ENCODE results near the gene ERI3.

ERI3 gene

DNA sequence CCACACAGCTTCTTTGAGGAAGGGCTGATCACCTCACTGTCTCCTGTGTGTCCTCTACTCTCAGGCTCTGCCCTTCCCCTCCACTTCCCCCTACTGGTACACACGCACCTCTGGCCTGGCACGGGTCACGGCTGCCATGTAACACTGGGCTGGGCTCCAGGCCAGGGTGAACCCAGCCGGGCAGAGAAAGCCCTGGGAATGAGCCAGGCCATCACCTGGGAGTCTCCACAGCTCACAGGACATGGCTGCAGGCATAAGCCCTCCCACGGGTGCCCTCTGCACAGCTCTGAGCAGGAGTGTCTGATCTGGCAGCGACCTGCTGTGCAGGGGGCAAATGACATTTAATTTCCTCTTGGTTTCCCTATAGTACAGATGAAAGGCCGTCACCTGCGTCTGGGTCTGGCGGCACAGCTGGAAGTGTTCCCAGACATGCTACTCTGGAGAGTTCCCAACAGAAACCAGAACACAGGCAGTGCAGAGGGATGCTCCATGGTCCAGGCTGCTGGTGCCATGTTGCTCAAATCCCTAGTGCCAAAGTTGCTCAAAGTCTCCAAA is 61.2 kb downstream of the ERI3 start:
- no peak overlapping the region for H3K4me3 ChIP-seq (ENCODE audit: low read length)

DNA sequence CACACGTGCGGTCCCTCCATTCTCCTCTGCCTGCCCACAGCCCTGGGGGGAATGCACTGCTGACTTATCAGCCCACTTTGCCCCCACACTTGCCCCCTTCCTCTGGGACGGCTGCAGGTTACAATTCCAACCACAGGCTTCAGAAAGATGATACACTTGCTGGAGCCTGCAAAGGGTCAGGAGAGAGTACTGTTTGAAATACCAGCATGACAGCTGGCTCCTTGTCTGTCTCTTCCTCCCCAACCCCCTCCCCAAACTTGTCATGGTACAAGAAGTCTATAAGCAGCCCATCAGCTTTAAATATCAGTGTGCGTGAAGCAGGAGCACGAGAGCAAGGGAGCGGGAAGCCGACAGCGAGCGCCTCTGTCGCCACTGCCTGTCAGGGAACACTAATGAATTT is 62.4 kb downstream of the ERI3 start:
- H3K4me3 ChIP-seq (ENCODE audit: low read length): no peak overlapping the region
- DNase-seq (ENCODE audit: low read depth, low spot score): no peak

More for the DNA sequence above, 61.2 kb downstream of the ERI3 start:
- no peak for DNase-seq (ENCODE audit: low read depth, low spot score)

- no peak for DNase-seq (ENCODE audit: low read depth, low spot score)
- H3K4me3 ChIP-seq (ENCODE audit: low read length): no peak overlapping the region
Measured at GRCh38 chr1:44290250-44291094, 64.6 kb downstream of the ERI3 start.

DNA sequence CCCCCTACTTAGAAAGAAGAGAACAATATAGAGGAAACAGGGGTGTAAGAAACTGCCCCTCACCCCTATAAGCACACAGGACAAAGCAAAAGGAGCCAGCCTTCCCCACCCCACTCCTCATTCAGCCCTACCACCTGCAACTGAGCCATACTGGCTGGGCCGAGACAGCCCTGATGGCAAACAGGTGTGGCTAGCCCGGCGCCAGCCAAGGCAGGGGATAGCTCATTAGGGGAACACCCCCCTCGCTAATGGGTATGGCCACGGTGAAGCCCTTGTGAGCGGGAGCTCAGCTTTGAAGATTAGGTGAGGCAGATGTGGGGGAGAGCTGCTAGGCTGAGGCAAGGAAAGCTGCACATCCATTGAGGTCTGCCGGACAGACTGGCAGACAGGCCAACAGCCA is 65.5 kb downstream of the ERI3 start:
- no peak overlapping the region for H3K4me3 ChIP-seq (ENCODE audit: low read length)
- DNase-seq (ENCODE audit: low read depth, low spot score): no peak

GRCh38 chr1:44288883-44289282 is 66.2 kb downstream of the ERI3 start:
- no peak overlapping the region for H3K4me3 ChIP-seq (ENCODE audit: low read length)
- DNase-seq (ENCODE audit: low read depth, low spot score): no peak

DNA sequence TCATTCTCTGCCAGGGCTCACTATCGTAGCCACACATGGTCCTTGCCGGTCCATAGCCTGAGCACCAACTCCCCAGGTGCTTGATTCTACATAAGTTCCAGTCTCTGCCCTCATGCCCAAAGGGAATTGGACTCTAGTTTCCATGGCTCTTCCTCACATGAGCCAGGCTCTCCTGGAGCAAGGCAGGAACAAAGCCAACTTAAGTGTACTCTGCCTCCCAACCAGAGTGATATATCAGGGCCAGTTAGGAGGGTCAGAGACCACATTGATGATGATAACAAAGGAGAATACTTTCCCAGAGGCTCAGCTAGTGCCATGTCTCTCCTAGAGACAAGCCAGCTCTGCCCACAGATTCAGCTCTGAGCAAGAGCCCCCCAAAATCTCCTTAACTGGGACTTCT is 70.9 kb downstream of the ERI3 start:
- H3K4me3 ChIP-seq (ENCODE audit: low read length): no peak overlapping the region
- no peak for DNase-seq (ENCODE audit: low read depth, low spot score)

GRCh38 chr1:44283524-44284173 is 71.4 kb downstream of the ERI3 start:
- DNase-seq (ENCODE audit: low read depth, low spot score): no peak
- no peak overlapping the region for H3K4me3 ChIP-seq (ENCODE audit: low read length)

DNA sequence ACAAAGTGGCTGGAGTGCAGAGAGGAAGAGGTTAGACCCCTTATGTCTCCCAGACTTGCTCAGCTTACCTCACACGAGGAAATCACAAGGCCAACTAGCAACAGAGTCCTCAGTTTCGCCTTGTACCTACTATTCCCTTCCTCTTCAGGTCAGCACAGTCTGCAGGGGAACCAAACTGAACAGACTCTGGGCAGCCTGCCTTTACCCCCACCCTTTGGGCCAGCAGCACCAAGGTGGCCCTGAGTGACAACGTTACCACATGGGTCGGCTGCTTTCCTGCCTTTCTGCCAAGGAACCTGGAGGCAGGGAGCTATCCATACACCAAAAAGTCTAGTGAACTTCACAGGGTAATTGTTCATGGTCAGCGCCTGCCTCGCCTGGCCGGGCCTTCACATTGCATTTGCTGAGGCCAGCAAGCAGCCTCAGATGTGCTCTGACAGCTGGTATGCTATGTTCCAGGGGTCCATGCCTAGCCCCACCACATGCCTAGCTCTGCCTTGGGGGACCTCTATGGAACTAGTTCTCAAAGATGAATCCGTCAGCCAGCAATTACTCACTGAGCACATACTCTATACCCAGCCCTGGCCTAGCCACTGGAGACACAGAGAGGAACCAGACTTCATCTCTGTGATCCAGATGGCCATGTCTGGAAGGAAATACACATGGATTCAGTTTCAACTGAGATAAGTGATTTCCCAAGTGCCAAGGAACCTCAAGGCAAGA is 72.2 kb downstream of the ERI3 start:
- no peak for DNase-seq (ENCODE audit: low read depth, low spot score)
- no peak overlapping the region for H3K4me3 ChIP-seq (ENCODE audit: low read length)

DNA sequence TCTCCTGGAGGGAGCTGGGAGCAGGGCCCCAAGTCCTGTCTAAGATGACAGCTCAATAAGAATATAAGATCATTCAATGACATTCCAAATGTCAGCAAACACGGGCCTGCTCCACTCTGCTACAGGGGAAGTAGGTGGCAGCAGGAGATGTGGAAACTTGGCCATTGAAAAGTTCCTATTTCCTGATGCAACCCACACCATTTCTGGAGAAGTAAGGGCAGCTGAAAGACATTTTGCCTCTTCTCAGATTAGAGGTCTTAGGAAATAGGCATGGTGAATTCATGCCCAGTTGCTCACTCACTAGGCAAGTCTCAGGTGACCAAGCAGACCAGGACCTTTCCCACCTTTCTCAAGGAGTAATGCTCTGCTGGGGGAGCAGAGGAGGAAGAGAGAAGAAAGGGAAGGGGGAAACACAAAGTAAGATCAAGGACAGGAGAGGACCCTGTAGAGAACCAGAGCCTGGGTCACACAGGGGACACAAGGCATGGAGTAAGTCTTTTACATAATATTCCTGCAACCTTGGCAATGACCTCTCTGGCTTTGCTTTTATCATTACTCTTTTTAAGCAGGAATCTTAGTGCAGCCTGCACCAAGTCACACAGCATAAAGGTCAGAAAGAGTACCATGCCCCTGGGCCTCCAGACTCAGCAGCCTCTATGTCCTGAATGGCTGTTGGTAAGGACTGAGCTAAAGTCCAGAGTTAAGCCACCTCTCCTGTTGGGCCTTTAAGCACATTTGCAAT is 72.9 kb downstream of the ERI3 start:
- no peak for DNase-seq (ENCODE audit: low read depth, low spot score)

DNA sequence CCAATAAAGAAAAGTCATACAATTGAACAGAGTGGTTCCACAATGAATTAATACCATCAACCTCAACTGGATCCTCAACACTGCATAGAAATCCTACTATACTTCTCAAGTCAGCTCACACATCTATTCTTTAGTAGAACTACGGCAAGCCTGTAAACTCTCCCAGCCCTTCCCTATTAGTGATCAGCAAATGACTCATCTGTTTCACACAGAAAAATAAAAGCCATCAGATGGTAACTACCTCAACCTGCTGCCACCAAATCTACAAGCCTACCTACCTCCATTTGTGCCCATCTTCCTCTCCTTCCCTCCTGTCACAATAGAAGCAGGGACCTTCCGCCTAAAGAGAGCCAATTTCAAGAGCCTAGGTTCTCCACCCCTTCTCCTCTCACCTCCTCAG is 78.2 kb downstream of the ERI3 start:
- H3K4me3 ChIP-seq (ENCODE audit: low read length): no peak overlapping the region
- DNase-seq (ENCODE audit: low read depth, low spot score): no peak

More for the DNA sequence above, 72.9 kb downstream of the ERI3 start:
- H3K4me3 ChIP-seq (ENCODE audit: low read length): no peak overlapping the region

GRCh38 chr1:44275991-44276405 is 79.1 kb downstream of the ERI3 start:
- no peak overlapping the region for H3K4me3 ChIP-seq (ENCODE audit: low read length)
- DNase-seq (ENCODE audit: low read depth, low spot score): no peak

DNA sequence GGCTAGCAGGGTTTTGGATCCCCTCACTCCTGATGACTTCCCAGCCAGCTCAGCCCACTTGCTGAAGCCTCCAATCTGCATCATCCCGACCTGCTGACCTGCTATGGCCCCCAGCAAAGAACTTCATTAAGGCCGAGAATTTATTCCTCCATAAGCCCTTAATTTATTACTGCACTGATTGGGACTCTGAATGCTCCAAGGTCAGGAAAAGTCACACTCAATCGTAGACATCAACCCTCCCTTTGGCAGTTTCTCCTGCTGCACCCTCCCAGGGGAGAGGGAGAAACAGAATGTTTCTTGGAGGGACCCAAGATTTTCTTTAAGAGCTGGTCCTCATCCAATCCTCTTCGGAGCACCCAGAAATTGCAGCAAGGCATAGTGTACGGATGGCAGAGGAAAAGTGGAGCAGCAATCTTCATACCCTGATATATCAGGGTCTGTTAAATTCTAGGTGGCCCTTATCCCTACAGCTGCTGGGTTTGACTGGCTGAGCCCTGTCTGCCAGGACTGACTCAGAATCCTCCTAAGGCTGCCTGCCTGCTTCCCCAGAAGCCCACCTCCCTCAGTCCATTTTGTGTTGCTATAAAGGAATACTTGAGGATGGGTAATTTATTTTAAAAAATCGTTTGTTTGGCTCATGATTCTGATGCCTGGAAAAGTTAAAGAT is 79.6 kb downstream of the ERI3 start:
- no peak overlapping the region for H3K4me3 ChIP-seq (ENCODE audit: low read length)
- DNase-seq (ENCODE audit: low read depth, low spot score): no peak

DNA sequence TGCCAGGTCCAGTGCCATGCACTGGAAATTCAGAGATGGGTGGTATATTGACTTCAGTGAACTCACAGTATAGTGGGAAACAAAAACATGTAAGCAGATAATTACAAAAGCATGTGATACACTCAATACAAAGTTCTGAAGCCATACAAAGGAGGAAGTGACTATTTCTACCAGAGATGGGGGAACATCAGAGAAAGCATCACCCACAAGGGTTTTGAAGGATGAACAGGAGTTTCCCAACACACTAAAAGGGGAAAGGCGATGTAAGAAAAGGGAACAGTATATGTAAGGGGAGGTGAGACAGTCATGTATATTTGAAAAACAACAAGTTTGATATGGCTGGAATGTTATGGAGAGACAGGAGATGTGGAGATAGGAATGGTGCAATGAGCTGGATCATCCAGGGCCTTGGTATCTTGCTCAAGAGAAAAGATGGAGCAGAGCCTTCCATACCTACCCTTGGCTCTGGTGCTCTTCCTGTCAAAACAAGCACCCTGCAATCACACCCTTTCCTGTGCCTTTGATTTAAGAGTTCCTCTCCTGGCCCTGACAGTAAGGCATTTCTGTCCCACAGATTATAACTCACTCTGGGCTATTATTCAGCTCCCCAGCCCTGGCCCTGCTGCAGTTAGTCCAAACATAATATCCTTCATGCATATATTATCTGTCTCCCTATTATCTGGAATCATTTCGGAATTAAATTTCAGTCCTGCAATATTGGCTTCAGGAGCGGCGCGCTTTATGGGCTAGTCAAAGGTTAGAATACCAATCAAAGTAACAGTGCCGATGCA is 81.3 kb downstream of the ERI3 start:
- no peak overlapping the region for H3K4me3 ChIP-seq (ENCODE audit: low read length)
- no peak for DNase-seq (ENCODE audit: low read depth, low spot score)

GRCh38 chr1:44272992-44273391 is 82.1 kb downstream of the ERI3 start:
- H3K4me3 ChIP-seq (ENCODE audit: low read length): no peak overlapping the region
- DNase-seq (ENCODE audit: low read depth, low spot score): no peak

- no peak for DNase-seq (ENCODE audit: low read depth, low spot score)
- H3K4me3 ChIP-seq (ENCODE audit: low read length): no peak overlapping the region
Measured at GRCh38 chr1:44271646-44272045, 83.4 kb downstream of the ERI3 start.

GRCh38 chr1:44270686-44271628 is 84.1 kb downstream of the ERI3 start:
- DNase-seq (ENCODE audit: low read depth, low spot score): no peak
- H3K4me3 ChIP-seq (ENCODE audit: low read length): no peak overlapping the region

DNA sequence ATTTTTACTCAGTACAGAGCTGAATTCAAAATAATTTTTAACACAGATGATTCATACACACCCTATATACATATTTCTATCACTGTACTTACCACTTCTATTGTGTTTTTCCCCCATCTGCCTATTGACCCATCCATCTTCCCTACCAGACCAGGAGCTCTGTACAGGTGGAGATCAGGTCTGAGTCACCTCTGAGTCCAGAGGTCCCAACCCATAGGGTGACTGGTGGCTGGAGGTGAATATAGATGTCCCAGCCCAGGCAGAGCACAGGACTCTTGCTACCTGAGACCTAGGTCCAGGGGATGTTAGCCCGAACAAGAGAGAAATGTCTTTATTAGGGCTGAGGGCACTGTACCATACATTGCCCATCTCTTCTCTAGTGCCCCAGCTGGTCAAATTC is 87.0 kb downstream of the ERI3 start:
- DNase-seq (ENCODE audit: low read depth, low spot score): no peak
- no peak overlapping the region for H3K4me3 ChIP-seq (ENCODE audit: low read length)
